Amniotic stem cell (primary cell): ENCODE results near the gene PITX1.
A peak's percentile ranks its signal among the peaks of the same experiment; 100 is the strongest.
"Not testable (repeated sequence)": the region's sequence is repeated elsewhere in the genome, so short reads cannot be mapped to it uniquely, and the experiment has no call there.

Experiments
- DNase-seq: peaks from one replicate; lab custom pipeline; 2025; lab: John Stamatoyannopoulos, UW

PITX1 gene

GRCh38 chr5:135033901-135034235 is at the start of gene PITX1:
Gene PITX1 (minus strand): TSS chr5:135034228. CDS start chr5:135033881, 347 bp downstream.
- DNase-seq = no peak

GRCh38 chr5:135083334-135083733 is 49.3 kb upstream of the PITX1 start:
- not testable (repeated sequence) for DNase-seq

GRCh38 chr5:135081240-135081639 is 47.2 kb upstream of the PITX1 start:
- DNase-seq = no peak

- no peak for DNase-seq
These were observed 45.7 kb upstream of the PITX1 start for GRCh38 chr5:135079760-135080159.

GRCh38 chr5:135079099-135079681 is 45.2 kb upstream of the PITX1 start:
- no peak for DNase-seq

- DNase-seq = no peak
These were observed 42.8 kb upstream of the PITX1 start for GRCh38 chr5:135076801-135077200.

- DNase-seq = no peak
These were observed 42.0 kb upstream of the PITX1 start for GRCh38 chr5:135076051-135076491.

- DNase-seq = no peak
These were observed 41.6 kb upstream of the PITX1 start for GRCh38 chr5:135075621-135076020.

GRCh38 chr5:135073761-135074345 is 39.8 kb upstream of the PITX1 start:
- peak; percentile 13 for DNase-seq

GRCh38 chr5:135072387-135073281 is 38.6 kb upstream of the PITX1 start:
- DNase-seq = no peak

- DNase-seq = no peak
These were observed 37.3 kb upstream of the PITX1 start for GRCh38 chr5:135071311-135071710.

- DNase-seq = no peak
These were observed 36.0 kb upstream of the PITX1 start for GRCh38 chr5:135069895-135070657.

- DNase-seq = no peak
These were observed 35.2 kb upstream of the PITX1 start for GRCh38 chr5:135069016-135069770.

GRCh38 chr5:135067587-135067986 is 33.6 kb upstream of the PITX1 start:
- DNase-seq = no peak

GRCh38 chr5:135066781-135067180 is 32.8 kb upstream of the PITX1 start:
- no peak for DNase-seq

GRCh38 chr5:135065306-135066265 is 31.6 kb upstream of the PITX1 start:
- no peak for DNase-seq

GRCh38 chr5:135064235-135064570 is 30.2 kb upstream of the PITX1 start:
- no peak for DNase-seq

GRCh38 chr5:135063511-135064234 is 29.6 kb upstream of the PITX1 start:
- no peak for DNase-seq

GRCh38 chr5:135063056-135063445 is 29.0 kb upstream of the PITX1 start:
- DNase-seq = no peak
